NCI-H460 (cell line): ENCODE measurements around the gene NPDC1. TPM values are rescaled to one million over a fixed set of nuclear protein-coding genes. Genes with fewer than 3 reads are reported as not detected.
"Not testable (repeated sequence)": the region's sequence is repeated elsewhere in the genome, so short reads cannot be mapped to it uniquely, and the experiment has no call there.

Source experiments
- DNase-seq: peaks from one replicate; pipeline ENCODE4 v3.0.0-alpha.2; 2016; ENCODE audit warnings: low read depth; ENCODE audit errors: extremely low read depth
- total RNA-seq: library from RNA; depleted of rRNA; stranded (reverse); fragments of >200 nt; shearing (Covaris generic); gene quantifications from 2 replicates; pipeline ENCODE4 v1.2.3, GENCODE V29; 2014

NPDC1 gene
- total RNA-seq, 1 experiment from 2014 or later, result 30.3 TPM

- no peak for DNase-seq
These were observed 31.0 kb downstream of the NPDC1 start for GRCh38 chr9:137014776-137015539.

GRCh38 chr9:137014166-137014565 is 31.8 kb downstream of the NPDC1 start:
- DNase-seq, result no peak

- DNase-seq, result no peak
These were observed 32.4 kb downstream of the NPDC1 start for GRCh38 chr9:137013571-137013940.

- no peak for DNase-seq
These were observed 33.0 kb downstream of the NPDC1 start for GRCh38 chr9:137012694-137013570.

DNA sequence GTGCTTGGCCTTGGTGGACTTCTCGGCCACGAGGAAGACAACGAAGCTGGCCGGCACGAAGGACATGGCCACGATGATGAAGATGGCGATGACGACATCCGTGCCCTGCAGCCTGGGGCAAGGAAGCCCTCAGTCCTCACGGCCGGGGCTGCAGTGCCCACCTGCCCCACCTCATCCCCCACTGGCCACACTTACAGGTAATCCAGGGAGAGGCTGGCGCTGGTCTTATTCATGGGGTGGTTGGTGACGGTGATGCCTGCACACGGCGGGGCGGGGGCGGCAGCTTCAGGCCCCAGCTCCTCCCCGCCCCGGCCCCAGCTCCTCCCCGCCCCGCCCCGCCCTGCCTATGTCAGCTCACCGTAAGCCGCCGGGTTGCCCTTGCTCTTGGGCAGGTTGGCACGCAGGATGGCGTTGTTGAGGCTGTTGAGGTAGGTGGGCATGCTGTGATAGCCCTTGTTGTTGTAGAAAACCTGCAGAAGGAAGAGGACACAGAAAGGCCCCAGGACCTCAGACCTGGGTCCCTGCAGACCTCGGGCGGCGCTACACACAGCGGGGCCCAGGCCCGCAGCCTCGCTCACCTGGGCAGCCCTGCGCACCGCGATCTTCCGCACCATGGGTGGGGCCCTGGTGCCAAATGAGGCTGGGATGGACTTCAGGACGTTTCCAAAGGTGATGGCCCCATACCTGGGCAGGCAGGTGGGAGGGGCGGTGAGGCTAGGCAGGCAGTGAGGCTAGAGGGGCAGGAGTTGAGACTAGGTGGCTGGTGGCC is 33.9 kb downstream of the NPDC1 start:
- DNase-seq, result no peak

- no peak for DNase-seq
These were observed 34.8 kb downstream of the NPDC1 start for GRCh38 chr9:137011156-137011555.

- no peak for DNase-seq
These were observed 35.8 kb downstream of the NPDC1 start for GRCh38 chr9:137009938-137010732.

DNA sequence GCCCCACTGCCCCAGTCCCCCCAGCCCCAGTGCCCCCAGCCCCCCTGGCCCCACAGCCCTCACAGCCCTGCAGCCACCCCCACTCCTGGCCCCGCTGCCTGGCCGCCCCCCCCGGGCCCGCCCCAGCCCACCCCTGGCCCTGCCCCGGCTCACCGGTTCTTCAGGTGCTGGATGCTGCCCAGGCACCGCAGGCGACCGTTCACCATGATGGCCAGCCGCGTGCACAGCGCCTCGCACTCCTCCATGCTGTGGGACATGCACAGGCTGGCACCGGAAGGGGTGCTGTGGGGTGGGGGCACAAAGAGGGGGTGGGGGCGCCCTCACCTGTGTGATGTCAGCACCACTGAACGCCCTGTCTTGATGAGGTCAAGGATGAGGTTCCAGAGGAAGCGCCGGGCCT is 36.8 kb downstream of the NPDC1 start:
- DNase-seq, result no peak

DNA sequence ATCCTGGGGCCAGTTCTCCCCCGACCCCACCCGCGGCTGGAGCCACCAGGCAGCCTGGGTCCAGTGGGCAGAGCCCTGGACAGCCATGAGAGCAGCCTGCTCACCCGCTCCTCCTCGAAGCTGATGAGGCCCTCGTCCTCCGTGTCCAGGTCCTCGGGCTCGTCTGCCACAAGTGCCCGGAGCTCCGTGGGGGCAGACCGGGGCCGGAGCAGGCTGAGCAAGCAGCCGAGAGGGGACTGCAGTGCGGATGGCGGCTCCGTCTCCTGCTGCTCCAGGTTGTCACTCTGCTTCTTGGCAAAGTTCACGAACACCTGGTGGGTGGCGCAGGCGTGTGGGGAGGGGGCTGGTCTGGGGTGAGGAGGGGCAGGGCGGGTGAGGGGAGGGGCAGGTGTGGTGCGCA is 37.7 kb downstream of the NPDC1 start:
- no peak for DNase-seq

DNA sequence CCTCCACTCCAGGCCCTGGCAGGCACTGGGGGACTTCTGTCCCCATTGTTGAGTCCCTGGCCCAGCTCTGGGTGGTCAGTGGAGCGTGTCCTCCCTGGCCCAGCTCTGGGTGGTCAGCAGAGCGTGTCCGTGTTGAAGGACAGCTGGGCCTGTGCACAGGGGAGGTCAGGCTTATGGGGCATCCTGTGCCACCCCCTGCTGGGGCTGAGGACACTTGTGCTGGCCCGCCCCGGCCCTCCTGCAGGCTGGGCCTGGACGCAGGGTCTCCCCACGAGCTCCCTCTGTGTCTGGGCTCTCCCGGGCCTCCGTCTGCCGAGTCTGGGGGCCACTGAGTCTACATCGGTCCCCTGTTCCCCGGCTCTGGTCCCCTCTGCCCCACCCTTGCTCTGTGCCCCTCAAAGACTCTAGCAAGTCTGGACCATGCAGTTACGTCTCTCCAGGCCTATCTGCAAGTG is 38.1 kb downstream of the NPDC1 start:
- DNase-seq, result no peak

DNA sequence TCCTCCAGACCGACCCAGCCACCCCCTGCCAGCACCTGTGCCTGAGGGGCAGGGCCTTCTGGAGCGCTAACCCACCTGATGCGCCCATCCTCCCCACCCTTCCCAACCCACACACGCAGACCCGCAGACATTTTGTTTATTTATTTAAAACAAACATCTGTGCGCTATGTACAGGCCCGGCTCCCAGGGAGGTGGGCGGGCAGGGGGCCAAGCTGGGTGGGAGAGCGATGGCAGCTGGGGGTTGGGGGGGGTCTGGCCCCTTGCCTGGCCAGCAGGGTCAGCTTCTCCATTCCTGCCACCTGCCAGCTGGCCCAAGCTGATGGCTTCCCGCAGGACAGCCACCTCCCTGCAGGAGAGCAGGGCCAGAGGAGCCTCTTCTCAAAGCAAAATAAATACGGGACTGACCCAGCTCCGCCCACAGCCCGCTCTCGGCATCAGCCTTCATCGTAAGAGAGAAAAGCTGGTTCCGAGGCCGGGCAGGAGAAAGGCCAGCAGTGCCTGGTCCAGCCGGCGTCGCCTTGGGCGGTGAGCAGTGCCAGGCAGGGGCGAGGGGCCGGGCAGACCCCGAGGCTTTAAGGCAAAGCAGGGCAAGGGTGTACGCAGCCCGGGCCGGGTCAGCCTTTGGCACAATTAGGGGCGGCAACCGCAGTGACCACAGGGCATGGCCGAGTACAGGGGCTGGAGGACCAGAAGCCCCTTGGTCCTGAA is 38.7 kb downstream of the NPDC1 start:
- no peak for DNase-seq

DNA sequence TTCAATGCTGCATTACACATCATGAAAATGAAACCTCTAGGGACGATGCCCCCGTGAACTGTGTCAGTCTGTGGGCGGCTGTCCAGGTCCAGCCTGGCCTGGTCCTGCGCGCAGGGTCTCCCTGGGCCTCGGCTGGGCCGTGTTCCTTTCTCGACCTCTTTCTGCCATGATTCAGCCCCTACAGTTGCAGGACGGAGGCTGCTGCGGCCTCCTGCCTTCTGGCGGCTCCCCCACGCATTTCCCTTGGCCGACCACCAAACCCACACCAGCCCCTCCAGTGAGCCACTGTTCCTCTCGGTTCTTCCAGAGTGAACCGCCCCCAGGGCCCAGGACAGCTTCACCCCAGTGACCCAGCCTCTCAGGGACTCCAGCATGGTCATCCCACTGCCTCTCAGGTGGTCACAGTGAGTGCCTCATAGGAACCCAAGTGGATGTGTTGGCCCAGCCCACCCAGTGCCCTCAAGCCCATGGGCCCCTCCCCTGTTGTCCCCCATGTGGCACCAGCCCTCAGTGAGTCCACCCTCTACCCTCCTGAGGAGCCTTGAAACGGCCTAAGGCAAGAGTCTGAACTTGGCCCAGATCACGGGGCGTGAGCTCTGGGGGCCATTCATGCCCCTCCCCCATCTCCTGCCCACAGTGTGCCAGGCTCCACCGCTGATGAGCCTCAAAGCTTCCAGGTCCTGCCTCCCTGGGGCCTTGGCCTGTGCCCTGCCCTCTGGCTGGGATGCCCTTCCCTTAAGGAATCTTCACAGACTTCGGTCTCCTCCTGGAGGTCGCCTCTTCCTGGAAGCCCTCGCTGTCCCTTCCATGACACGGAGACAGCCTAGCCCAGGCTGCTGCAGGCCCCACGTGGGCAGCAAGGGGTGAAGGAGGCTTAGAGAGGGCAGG is 39.6 kb downstream of the NPDC1 start:
- DNase-seq, result no peak

- not testable (repeated sequence) for DNase-seq
These were observed 41.7 kb downstream of the NPDC1 start for GRCh38 chr9:137004285-137004684.

GRCh38 chr9:137002646-137003041 is 43.3 kb downstream of the NPDC1 start:
- DNase-seq, result no peak

DNA sequence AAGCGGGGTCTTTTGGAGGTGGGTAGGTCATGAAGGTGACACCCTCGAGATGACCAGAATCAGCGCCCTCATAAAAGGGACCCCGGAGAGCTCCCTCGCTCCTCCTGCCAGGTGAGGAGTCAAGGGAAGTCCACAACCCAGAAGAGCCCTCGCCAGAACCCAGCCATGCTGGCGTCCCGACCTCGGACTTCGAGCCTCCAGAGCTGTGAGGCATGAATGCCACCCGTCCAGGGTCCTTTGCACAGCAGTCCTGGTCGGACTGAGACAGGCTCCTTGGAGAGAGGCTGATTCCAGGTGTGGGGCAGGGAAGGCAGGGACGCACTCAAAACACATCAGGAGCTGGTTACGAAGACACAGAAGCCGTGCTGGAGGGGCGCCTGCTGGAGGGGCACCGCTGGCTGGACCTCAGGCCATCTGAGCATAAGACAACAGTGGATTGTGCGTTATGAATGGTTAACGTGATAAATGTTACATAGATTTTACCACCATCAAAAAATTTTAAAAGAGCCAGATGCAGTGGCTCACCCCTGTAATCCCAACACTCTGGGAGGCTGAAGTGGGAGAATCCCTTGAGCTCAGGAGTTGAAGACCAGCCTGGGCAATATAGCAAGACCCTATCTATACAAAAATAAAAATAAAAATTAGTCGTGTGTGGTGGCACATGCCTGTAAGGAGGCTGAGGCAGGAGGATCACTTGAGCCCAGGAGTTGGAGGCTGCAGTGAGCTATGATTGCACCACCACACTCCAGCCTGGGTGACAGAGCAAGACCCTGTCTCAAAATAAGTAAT is 43.9 kb downstream of the NPDC1 start:
- DNase-seq, result no peak

DNA sequence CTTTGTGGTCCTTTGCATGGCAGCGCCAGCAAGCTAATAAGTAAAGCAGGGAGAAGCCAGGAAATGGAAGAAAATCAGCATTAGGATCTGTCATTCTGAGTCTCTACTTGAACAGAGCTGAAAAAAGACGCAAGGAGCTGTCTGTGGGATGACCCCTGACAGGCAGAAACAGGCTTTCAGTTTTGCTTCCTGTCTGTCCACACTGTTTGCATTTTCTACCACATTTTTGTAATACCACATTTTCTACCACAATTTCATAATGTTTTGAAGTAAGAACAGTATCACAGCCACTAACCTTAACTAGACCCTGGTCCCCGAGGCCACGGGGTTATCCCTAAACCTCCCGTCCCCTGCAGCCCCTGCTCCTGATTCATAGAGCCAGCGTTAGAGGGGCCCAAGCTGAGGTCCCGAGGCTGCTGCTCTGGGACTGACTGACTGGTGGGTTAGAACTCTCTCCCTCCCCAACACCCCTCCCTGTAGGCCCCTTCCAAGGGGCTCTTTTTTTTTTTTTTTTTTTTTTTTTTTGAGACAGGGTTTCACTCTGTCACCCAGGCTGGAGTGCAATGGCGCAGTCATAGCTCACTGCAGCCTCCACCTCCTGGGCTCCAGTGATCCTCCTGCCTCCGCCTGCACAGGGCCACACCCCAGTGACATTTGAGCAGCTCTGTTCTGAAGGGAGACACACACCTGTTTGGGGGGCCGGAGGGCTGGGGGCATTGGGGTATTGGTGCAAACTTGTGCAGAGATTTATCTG is 45.6 kb downstream of the NPDC1 start:
- DNase-seq, result no peak

- no peak for DNase-seq
These were observed 48.1 kb downstream of the NPDC1 start for GRCh38 chr9:136997830-136998234.
